SH-SY5Y (cell line): Measurements from ENCODE around the gene RNF123.

Experiments used
- GATA2 ChIP-seq: IDR thresholded peaks from 2 replicates; pipeline ENCODE4 v1.6.1; 2011; ENCODE audit warnings: mild to moderate bottlenecking, low read depth, low read length
- GATA3 ChIP-seq: IDR thresholded peaks from 2 replicates; pipeline ENCODE4 v1.6.1; 2011; ENCODE audit warnings: low read depth, mild to moderate bottlenecking, low read length, moderate library complexity

GRCh38 chr3:49674497-49674983 is 14.8 kb upstream of the RNF123 start:
- TF ChIP-seq GATA2 (no peak), GATA3 (no peak)
